ENCODE data around the gene CTAG2.

DNA sequence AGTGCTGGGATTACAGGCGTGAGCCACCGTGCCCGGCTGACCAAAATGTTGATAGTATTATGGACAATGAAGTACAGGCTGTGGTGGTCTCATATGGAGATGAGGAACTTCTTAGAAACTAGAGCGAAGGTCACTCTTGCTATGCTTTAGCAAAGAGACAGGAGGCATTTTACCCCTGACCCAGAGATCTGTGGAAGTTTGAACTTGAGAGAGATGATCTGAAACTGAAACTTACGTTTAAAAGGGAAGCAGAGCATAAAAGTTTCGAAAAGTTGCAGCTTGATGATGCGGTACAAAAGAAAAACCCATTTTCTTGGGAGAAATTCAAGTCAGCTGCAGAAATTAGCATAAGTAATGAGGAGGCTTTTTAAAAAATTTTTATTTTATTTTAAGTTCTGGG is 8.5 kb upstream of the CTAG2 start:
- TF ChIP-seq ZNF121 (CRISPR knock-in tag; IDR thresholded peaks at IDR 0.05) (no peak), ZNF416 (CRISPR knock-in tag; IDR thresholded peaks at IDR 0.05) (no peak)
- TF ChIP-seq, protein P1, sequence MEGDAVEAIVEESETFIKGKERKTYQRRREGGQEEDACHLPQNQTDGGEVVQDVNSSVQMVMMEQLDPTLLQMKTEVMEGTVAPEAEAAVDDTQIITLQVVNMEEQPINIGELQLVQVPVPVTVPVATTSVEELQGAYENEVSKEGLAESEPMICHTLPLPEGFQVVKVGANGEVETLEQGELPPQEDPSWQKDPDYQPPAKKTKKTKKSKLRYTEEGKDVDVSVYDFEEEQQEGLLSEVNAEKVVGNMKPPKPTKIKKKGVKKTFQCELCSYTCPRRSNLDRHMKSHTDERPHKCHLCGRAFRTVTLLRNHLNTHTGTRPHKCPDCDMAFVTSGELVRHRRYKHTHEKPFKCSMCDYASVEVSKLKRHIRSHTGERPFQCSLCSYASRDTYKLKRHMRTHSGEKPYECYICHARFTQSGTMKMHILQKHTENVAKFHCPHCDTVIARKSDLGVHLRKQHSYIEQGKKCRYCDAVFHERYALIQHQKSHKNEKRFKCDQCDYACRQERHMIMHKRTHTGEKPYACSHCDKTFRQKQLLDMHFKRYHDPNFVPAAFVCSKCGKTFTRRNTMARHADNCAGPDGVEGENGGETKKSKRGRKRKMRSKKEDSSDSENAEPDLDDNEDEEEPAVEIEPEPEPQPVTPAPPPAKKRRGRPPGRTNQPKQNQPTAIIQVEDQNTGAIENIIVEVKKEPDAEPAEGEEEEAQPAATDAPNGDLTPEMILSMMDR (IDR thresholded peaks at IDR 0.05): no peak
